K562 treated with DMSO at 1 percent for 12 hours (cell line): ENCODE measurements around the gene ZNF727. TPM values are rescaled to one million over a fixed set of nuclear protein-coding genes. Genes with fewer than 3 reads are reported as not detected.

Experiments
- total RNA-seq: library from RNA; unstranded; fragments of 300-600 nt; gene quantifications from 2 replicates; pipeline ENCODE4 v1.2.3, GENCODE V29; 2022; ENCODE audit not compliant: insufficient read depth

ZNF727 gene
- not detected in 2 replicates for total RNA-seq

GRCh38 chr7:64045301-64046040, at the start of gene ZNF727:
Gene ZNF727, plus strand, starts transcription at chr7:64045434. Its CDS starts 188 bp downstream, at chr7:64045622.

GRCh38 chr7:63998549-63998948, 46.7 kb upstream of the ZNF727 start, which contains the start of gene ZNF722:
Gene ZNF722, plus strand, starts transcription at chr7:63998849. Its CDS starts 113 bp downstream, at chr7:63998962.

Other genes with a start within 250 kb of the ZNF727 start
- not detected in 2 replicates for gene ZNF722, start 46.6 kb upstream of the ZNF727 start, total RNA-seq
- gene ZNF735, start 161.8 kb downstream of the ZNF727 start, total RNA-seq: not detected in 2 replicates
- not detected in 2 replicates for gene ZNF679, start 183.0 kb downstream of the ZNF727 start, total RNA-seq